Measurements from ENCODE around the gene NLRC3. TPM values are rescaled to one million over a fixed set of nuclear protein-coding genes. Genes with fewer than 3 reads are reported as not detected.

The NLRC3 gene
- total RNA-seq, 1 experiment from 2014 or later: 0.26 TPM

GRCh38 chr16:3591991-3592390 lies 14.8 kb upstream of the NLRC3 start:
- TF ChIP-seq TP53 (CRISPR knock-in tag; IDR thresholded peaks at IDR 0.05) (no peak), IRF1 (CRISPR knock-in tag; IDR thresholded peaks at IDR 0.05) (no peak), HMGXB4 (CRISPR knock-in tag; IDR thresholded peaks at IDR 0.05) (no peak), EMX1 (CRISPR knock-in tag; IDR thresholded peaks at IDR 0.05) (no peak), RELA (CRISPR knock-in tag; IDR thresholded peaks at IDR 0.05; ENCODE audit: borderline replicate concordance) (no peak), SOX15 (CRISPR knock-in tag; IDR thresholded peaks at IDR 0.05) (no peak)
- Mint-ChIP-seq H3K9me3 (no peaks in the 10 kb centered on the region), H3K27ac (no peak overlapping the region), H3K4me1 (no peaks in the 10 kb centered on the region), H3K36me3 (peaks cover 27% of the 10 kb centered on the region), H3K27me3 (ENCODE audit: low read depth) (no peaks in the 10 kb centered on the region; the same call in 1 of the 2 replicates), H3K4me3 (no peak overlapping the region)
- CTCF ChIA-PET: no interaction called here
- ATAC-seq: no peak
- DNase-seq (ENCODE audit: low spot score): no peak
- POLR2A ChIA-PET: no interaction called here

GRCh38 chr16:3591436-3591803 lies 14.2 kb upstream of the NLRC3 start:
- ATAC-seq: no peak
- Mint-ChIP-seq H3K27ac (peak overlapping the region; percentile 13), H3K27me3 (ENCODE audit: low read depth) (no peaks in the 10 kb centered on the region; the same call in 1 of the 2 replicates), H3K4me1 (peaks cover 3% of the 10 kb centered on the region; the same call in 1 of the 2 replicates), H3K9me3 (no peaks in the 10 kb centered on the region), H3K36me3 (peaks cover 30% of the 10 kb centered on the region), H3K4me3 (no peak overlapping the region)
- POLR2A ChIA-PET: no interaction called here
- CTCF ChIA-PET: no interaction called here
- no peak for DNase-seq (ENCODE audit: low spot score)
- TF ChIP-seq MXD4 (CRISPR knock-in tag; IDR thresholded peaks at IDR 0.05; ENCODE audit: borderline replicate concordance): no peak
- no peak for TF ChIP-seq ESRRA (CRISPR knock-in tag; IDR thresholded peaks at IDR 0.05; ENCODE audit: borderline replicate concordance)
- no peak for TF ChIP-seq NFE2L1 (CRISPR knock-in tag; IDR thresholded peaks at IDR 0.05)
- TF ChIP-seq IRF1 (CRISPR knock-in tag; IDR thresholded peaks at IDR 0.05): no peak
- TF ChIP-seq ATF2 (CRISPR knock-in tag; IDR thresholded peaks at IDR 0.05; ENCODE audit: borderline replicate concordance, low read depth): no peak
- no peak for TF ChIP-seq GTF2I (CRISPR knock-in tag; conservative IDR thresholded peaks at IDR 0.05)
- TF ChIP-seq IRF2 (CRISPR knock-in tag; IDR thresholded peaks at IDR 0.05; ENCODE audit: borderline replicate concordance, low read depth): no peak
- TF ChIP-seq AR (CRISPR knock-in tag; IDR thresholded peaks at IDR 0.05): no peak
- TF ChIP-seq ATF6 (CRISPR knock-in tag; IDR thresholded peaks at IDR 0.05): no peak
- no peak for TF ChIP-seq E2F4 (CRISPR knock-in tag; IDR thresholded peaks at IDR 0.05; ENCODE audit: borderline replicate concordance, low read depth)
- TF ChIP-seq NFYB (CRISPR knock-in tag; conservative IDR thresholded peaks at IDR 0.05; ENCODE audit: low read depth): no peak
